HepG2 (cell line): Measurements from ENCODE around the gene EPS8L3. TPM values are rescaled to one million over a fixed set of nuclear protein-coding genes. Genes with fewer than 3 reads are reported as not detected.

ENCODE experiments used
- BRD4 ChIP-seq: sonication (generic); formaldehyde crosslinking; IDR thresholded peaks from 2 replicates; pipeline ENCODE4 v1.4.0; 2020; ENCODE audit warnings: missing genetic modification reagents
- CEBPG ChIP-seq: IDR thresholded peaks from 2 replicates; pipeline ENCODE4 v1.6.1; 2016
- CSRNP2 ChIP-seq: sonication (generic); formaldehyde crosslinking; conservative IDR thresholded peaks from 2 replicates; pipeline ENCODE4 v1.8.0; 2022; ENCODE audit warnings: low read depth, missing genetic modification reagents
- IKZF4 ChIP-seq: sonication (generic); formaldehyde crosslinking; IDR thresholded peaks from 2 replicates; pipeline ENCODE4 v1.5.1; 2020; ENCODE audit warnings: borderline replicate concordance, mild to moderate bottlenecking, low read depth, missing genetic modification reagents; ENCODE audit errors: not compliant biosample characterization
- KDM6A ChIP-seq: IDR thresholded peaks from 2 replicates; pipeline ENCODE4 v1.6.1; 2016; ENCODE audit warnings: low read depth
- MYPOP ChIP-seq: sonication (generic); formaldehyde crosslinking; IDR thresholded peaks from 2 replicates; pipeline ENCODE4 v1.8.1; 2023; ENCODE audit warnings: mild to moderate bottlenecking, moderate library complexity, missing genetic modification reagents
- RCOR2 ChIP-seq: IDR thresholded peaks from 2 replicates; pipeline ENCODE4 v1.6.1; 2016; ENCODE audit warnings: missing biosample characterization, missing genetic modification reagents
- SIN3A ChIP-seq: IDR thresholded peaks from 2 replicates; pipeline ENCODE4 v1.6.1; 2011; ENCODE audit warnings: low read depth, mild to moderate bottlenecking, control low read depth, low read length, borderline replicate concordance
- SNAI1 ChIP-seq: sonication (generic); formaldehyde crosslinking; IDR thresholded peaks from 2 replicates; pipeline ENCODE4 v1.5.0; 2020; ENCODE audit warnings: mild to moderate bottlenecking, missing genetic modification reagents, borderline replicate concordance
- TARDBP ChIP-seq: sonication (generic); formaldehyde crosslinking; IDR thresholded peaks from 2 replicates; pipeline ENCODE4 v1.8.0; 2022; ENCODE audit warnings: mild to moderate bottlenecking, missing genetic modification reagents
- YEATS2 ChIP-seq: sonication (generic); formaldehyde crosslinking; IDR thresholded peaks from 2 replicates; pipeline ENCODE4 v1.4.0; 2020; ENCODE audit warnings: missing genetic modification reagents, borderline replicate concordance
- ZNF12 ChIP-seq: sonication (generic); formaldehyde crosslinking; IDR thresholded peaks from 2 replicates; pipeline ENCODE4 v1.5.0; 2020; ENCODE audit warnings: missing genetic modification reagents
- ZNF350 ChIP-seq: sonication (generic); formaldehyde crosslinking; IDR thresholded peaks from 2 replicates; pipeline ENCODE4 v1.4.0; 2020; ENCODE audit warnings: mild to moderate bottlenecking, low read depth, missing genetic modification reagents, borderline replicate concordance
- ZNF441 ChIP-seq: sonication (generic); formaldehyde crosslinking; IDR thresholded peaks from 2 replicates; pipeline ENCODE4 v1.7.0; 2021; ENCODE audit warnings: missing genetic modification reagents, borderline replicate concordance
- ZNF530 ChIP-seq: sonication (generic); formaldehyde crosslinking; IDR thresholded peaks from 2 replicates; pipeline ENCODE4 v1.5.0; 2020; ENCODE audit warnings: low read depth, mild to moderate bottlenecking, missing genetic modification reagents
- ZNF749 ChIP-seq: sonication (generic); formaldehyde crosslinking; IDR thresholded peaks from 2 replicates; pipeline ENCODE4 v1.8.0; 2022; ENCODE audit warnings: mild to moderate bottlenecking, missing genetic modification reagents, moderate library complexity, borderline replicate concordance
- ZNF781 ChIP-seq: sonication (generic); formaldehyde crosslinking; IDR thresholded peaks from 2 replicates; pipeline ENCODE4 v1.5.1; 2020; ENCODE audit warnings: borderline replicate concordance, mild to moderate bottlenecking, missing genetic modification reagents; ENCODE audit errors: not compliant biosample characterization
- polyA plus RNA-seq, 8 experiments: library from polyadenylated mRNA; depleted of rRNA in 3 of 8; stranded (reverse) in 7 of 8; unstranded in 1 of 8; fragments of >200 nt; fragmentation: Illumina TruSeq in 4 of 8; extraction: Trizol in 4 of 8; gene quantifications; 2 replicates each; pipeline versions ENCODE4 v1.2.1 to v1.2.3, GENCODE V29; 2011 to 2016; ENCODE audit warnings: low read depth in 4 of 8, missing spikeins in 1 of 8, mixed read lengths in 1 of 8; ENCODE audit not compliant: insufficient read depth in 1 of 8
- total RNA-seq, 5 experiments: library from RNA; depleted of rRNA; stranded (reverse); fragments of >200 nt; fragmentation: Illumina TruSeq; extraction: Trizol; gene quantifications; 2 replicates each; pipeline ENCODE4 v1.2.3, GENCODE V29; 2016; ENCODE audit warnings: low read depth in 1 of 5
- TF ChIP-seq, protein P1 (sequence below): sonication (generic); formaldehyde crosslinking; IDR thresholded peaks from 2 replicates; pipeline ENCODE4 v1.8.0; 2022; ENCODE audit warnings: missing genetic modification reagents, mild to moderate bottlenecking, borderline replicate concordance
- TF ChIP-seq, protein P2 (sequence below): sonication (generic); formaldehyde crosslinking; IDR thresholded peaks from 2 replicates; pipeline ENCODE4 v1.5.0; 2020; ENCODE audit warnings: missing genetic modification reagents
- TF ChIP-seq, protein P3 (sequence below): sonication (generic); formaldehyde crosslinking; IDR thresholded peaks from 2 replicates; pipeline ENCODE4 v1.4.0; 2020; ENCODE audit warnings: missing genetic modification reagents, mild to moderate bottlenecking, borderline replicate concordance

EPS8L3 gene
- total and polyA plus RNA-seq, 2 of the 13 experiments (the other 11 are each of a cell fraction or from before 2014, with no cell fraction given) = 18.2 to 106 TPM

DNA sequence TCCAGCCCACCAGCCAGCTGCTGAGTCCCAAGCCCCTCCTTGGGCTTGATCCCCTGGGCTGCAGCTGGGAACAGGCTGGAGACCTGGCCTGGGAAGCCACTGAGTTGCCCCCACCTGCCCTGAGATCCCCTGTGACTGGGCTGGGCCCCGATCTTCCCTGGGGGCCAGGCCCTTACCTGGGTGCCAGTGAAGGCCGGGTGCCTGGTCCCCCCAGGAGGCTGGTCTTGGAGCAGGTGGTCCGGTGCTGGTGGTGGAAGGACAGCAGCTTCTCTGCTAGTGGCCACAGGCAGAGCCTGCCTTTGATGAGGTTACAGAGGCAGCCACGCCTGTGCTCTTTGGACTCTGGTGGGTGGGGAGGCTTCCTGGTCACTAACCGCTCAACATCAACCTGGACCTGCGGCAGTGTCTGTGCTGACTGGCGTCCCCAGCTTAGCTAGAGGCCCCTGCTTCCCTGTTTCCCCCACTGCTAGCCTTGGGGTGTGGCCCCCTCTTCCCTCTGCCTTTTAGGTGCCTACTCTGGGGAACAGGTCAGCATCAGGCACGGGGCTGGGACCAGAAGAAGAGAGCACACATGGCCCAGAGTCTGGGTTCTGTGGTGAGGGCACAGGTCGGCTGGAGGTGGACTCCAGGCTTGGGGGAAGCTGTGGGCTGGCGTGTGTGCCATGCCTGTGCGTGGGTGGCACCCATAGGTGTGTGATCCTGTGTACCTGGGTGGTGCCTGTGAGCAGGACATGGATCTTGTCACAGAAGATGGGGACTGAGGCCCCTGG, at the start of gene EPS8L3 (continued):
- TF ChIP-seq SIN3A (peak; percentile 79; the same call in 1 of the 2 replicates), BRD4 (CRISPR knock-in tag) (peak; percentile 50; the same call in 1 of the 2 replicates), YEATS2 (CRISPR knock-in tag) (peak; percentile 71; the same call in 1 of the 2 replicates), MYPOP (CRISPR knock-in tag) (no peak), RCOR2 (peak; percentile 58; the same call in 1 of the 2 replicates), ZNF749 (CRISPR knock-in tag) (0 out of 2 replicates have a peak, but pooled peaks have one; percentile 21), SNAI1 (CRISPR knock-in tag) (peak; percentile 66; the same call in 1 of the 2 replicates), ZNF12 (0 out of 2 replicates have a peak, but pooled peaks have one; percentile 31), KDM6A (CRISPR knock-in tag) (peak; percentile 58; the same call in 1 of the 2 replicates), ZNF441 (CRISPR knock-in tag) (peak; percentile 50), CSRNP2 (CRISPR knock-in tag) (no peak), ZNF781 (no peak), ZNF530 (CRISPR knock-in tag) (no peak), ZNF350 (CRISPR knock-in tag) (peak; percentile 76; the same call in 1 of the 2 replicates), CEBPG (CRISPR knock-in tag) (peak; percentile 60), IKZF4 (CRISPR knock-in tag) (peak; percentile 43), TARDBP (CRISPR knock-in tag) (peak; percentile 66)
- TF ChIP-seq, protein P1, sequence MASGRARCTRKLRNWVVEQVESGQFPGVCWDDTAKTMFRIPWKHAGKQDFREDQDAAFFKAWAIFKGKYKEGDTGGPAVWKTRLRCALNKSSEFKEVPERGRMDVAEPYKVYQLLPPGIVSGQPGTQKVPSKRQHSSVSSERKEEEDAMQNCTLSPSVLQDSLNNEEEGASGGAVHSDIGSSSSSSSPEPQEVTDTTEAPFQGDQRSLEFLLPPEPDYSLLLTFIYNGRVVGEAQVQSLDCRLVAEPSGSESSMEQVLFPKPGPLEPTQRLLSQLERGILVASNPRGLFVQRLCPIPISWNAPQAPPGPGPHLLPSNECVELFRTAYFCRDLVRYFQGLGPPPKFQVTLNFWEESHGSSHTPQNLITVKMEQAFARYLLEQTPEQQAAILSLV = 0 out of 2 replicates have a peak, but pooled peaks have one; percentile 69
- TF ChIP-seq, protein P2, sequence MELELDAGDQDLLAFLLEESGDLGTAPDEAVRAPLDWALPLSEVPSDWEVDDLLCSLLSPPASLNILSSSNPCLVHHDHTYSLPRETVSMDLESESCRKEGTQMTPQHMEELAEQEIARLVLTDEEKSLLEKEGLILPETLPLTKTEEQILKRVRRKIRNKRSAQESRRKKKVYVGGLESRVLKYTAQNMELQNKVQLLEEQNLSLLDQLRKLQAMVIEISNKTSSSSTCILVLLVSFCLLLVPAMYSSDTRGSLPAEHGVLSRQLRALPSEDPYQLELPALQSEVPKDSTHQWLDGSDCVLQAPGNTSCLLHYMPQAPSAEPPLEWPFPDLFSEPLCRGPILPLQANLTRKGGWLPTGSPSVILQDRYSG = no peak
- TF ChIP-seq, protein P3, sequence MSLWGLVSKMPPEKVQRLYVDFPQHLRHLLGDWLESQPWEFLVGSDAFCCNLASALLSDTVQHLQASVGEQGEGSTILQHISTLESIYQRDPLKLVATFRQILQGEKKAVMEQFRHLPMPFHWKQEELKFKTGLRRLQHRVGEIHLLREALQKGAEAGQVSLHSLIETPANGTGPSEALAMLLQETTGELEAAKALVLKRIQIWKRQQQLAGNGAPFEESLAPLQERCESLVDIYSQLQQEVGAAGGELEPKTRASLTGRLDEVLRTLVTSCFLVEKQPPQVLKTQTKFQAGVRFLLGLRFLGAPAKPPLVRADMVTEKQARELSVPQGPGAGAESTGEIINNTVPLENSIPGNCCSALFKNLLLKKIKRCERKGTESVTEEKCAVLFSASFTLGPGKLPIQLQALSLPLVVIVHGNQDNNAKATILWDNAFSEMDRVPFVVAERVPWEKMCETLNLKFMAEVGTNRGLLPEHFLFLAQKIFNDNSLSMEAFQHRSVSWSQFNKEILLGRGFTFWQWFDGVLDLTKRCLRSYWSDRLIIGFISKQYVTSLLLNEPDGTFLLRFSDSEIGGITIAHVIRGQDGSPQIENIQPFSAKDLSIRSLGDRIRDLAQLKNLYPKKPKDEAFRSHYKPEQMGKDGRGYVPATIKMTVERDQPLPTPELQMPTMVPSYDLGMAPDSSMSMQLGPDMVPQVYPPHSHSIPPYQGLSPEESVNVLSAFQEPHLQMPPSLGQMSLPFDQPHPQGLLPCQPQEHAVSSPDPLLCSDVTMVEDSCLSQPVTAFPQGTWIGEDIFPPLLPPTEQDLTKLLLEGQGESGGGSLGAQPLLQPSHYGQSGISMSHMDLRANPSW (CRISPR knock-in tag) = no peak; the same call in 1 of the 2 replicates
